ENCODE results near the gene ZNF382.

ZNF382 gene

GRCh38 chr19:36635342-36635741, 30.2 kb downstream of the ZNF382 start:
- no peak overlapping the region for H3K27ac Mint-ChIP-seq
- no peak for ATAC-seq (ENCODE audit: low read depth)
- no peak overlapping the region for H3K4me3 Mint-ChIP-seq
- DNase-seq (ENCODE audit: low spot score in 2 of 2) = no peak
- peaks cover 42% of the 10 kb centered on the region for H3K36me3 Mint-ChIP-seq
- H3K27me3 Mint-ChIP-seq = no peaks in the 10 kb centered on the region
- H3K9me3 Mint-ChIP-seq = peaks cover 31% of the 10 kb centered on the region
- no peaks in the 10 kb centered on the region for H3K4me1 Mint-ChIP-seq

GRCh38 chr19:36638862-36639510, 33.9 kb downstream of the ZNF382 start:
- Mint-ChIP-seq H3K4me3 (no peak overlapping the region), H3K27ac (no peak overlapping the region), H3K9me3 (peaks cover 21% of the 10 kb centered on the region), H3K36me3 (peaks cover 47% of the 10 kb centered on the region), H3K4me1 (no peaks in the 10 kb centered on the region), H3K27me3 (no peaks in the 10 kb centered on the region)
- DNase-seq (ENCODE audit: low spot score in 2 of 2) (no peak), ATAC-seq (ENCODE audit: low read depth) (no peak)

- no peak for ATAC-seq (ENCODE audit: low read depth)
- no peak overlapping the region for H3K4me3 Mint-ChIP-seq
- H3K27me3 Mint-ChIP-seq = no peaks in the 10 kb centered on the region
- no peaks in the 10 kb centered on the region for H3K4me1 Mint-ChIP-seq
- DNase-seq (ENCODE audit: low spot score in 2 of 2) = no peak
- peaks cover 11% of the 10 kb centered on the region for H3K9me3 Mint-ChIP-seq
- peaks cover 50% of the 10 kb centered on the region for H3K36me3 Mint-ChIP-seq
- no peak overlapping the region for H3K27ac Mint-ChIP-seq
Observed at GRCh38 chr19:36646746-36647145, 41.6 kb downstream of the ZNF382 start.

GRCh38 chr19:36652958-36653357, 47.8 kb downstream of the ZNF382 start:
- H3K27ac Mint-ChIP-seq = no peak overlapping the region
- DNase-seq (ENCODE audit: low spot score in 2 of 2) = no peak
- H3K4me1 Mint-ChIP-seq = no peaks in the 10 kb centered on the region
- no peak overlapping the region for H3K4me3 Mint-ChIP-seq
- H3K9me3 Mint-ChIP-seq = peaks cover 26% of the 10 kb centered on the region
- H3K36me3 Mint-ChIP-seq = peaks cover 63% of the 10 kb centered on the region
- no peaks in the 10 kb centered on the region for H3K27me3 Mint-ChIP-seq
- ATAC-seq (ENCODE audit: low read depth) = no peak

GRCh38 chr19:36665832-36666231, 60.7 kb downstream of the ZNF382 start:
- ATAC-seq (ENCODE audit: low read depth) = no peak
- Mint-ChIP-seq H3K4me1 (peaks cover 21% of the 10 kb centered on the region), H3K27me3 (no peaks in the 10 kb centered on the region), H3K9me3 (peaks cover 17% of the 10 kb centered on the region), H3K36me3 (peaks cover 40% of the 10 kb centered on the region), H3K27ac (peak overlapping the region; percentile 97), H3K4me3 (peak overlapping the region; percentile 98)
- DNase-seq (ENCODE audit: low spot score in 2 of 2) = no peak

- no peak overlapping the region for H3K27ac Mint-ChIP-seq
- ATAC-seq (ENCODE audit: low read depth) = no peak
- H3K4me1 Mint-ChIP-seq = peaks cover 21% of the 10 kb centered on the region
- H3K9me3 Mint-ChIP-seq = peaks cover 12% of the 10 kb centered on the region
- H3K27me3 Mint-ChIP-seq = no peaks in the 10 kb centered on the region
- peaks cover 42% of the 10 kb centered on the region for H3K36me3 Mint-ChIP-seq
- DNase-seq (ENCODE audit: low spot score in 2 of 2) = no peak
- H3K4me3 Mint-ChIP-seq = peak overlapping the region; percentile 67
Observed at GRCh38 chr19:36668646-36669045, 63.5 kb downstream of the ZNF382 start.

- H3K4me1 Mint-ChIP-seq = peaks cover 10% of the 10 kb centered on the region
- H3K4me3 Mint-ChIP-seq = no peak overlapping the region
- H3K27me3 Mint-ChIP-seq = no peaks in the 10 kb centered on the region
- H3K9me3 Mint-ChIP-seq = peaks cover 4% of the 10 kb centered on the region
- no peak overlapping the region for H3K27ac Mint-ChIP-seq
- DNase-seq (ENCODE audit: low spot score in 2 of 2) = no peak
- H3K36me3 Mint-ChIP-seq = peaks cover 26% of the 10 kb centered on the region
- no peak for ATAC-seq (ENCODE audit: low read depth)
Observed at GRCh38 chr19:36672368-36672767, 67.3 kb downstream of the ZNF382 start.

- Mint-ChIP-seq H3K27ac (no peak overlapping the region), H3K27me3 (no peaks in the 10 kb centered on the region), H3K9me3 (peaks cover 7% of the 10 kb centered on the region), H3K4me3 (no peak overlapping the region), H3K4me1 (peaks cover under 1% of the 10 kb centered on the region), H3K36me3 (peaks cover 38% of the 10 kb centered on the region)
- no peak for ATAC-seq (ENCODE audit: low read depth)
- DNase-seq (ENCODE audit: low spot score in 2 of 2) = no peak
Observed at GRCh38 chr19:36674201-36674600, 69.1 kb downstream of the ZNF382 start.

GRCh38 chr19:36679455-36679854, 74.3 kb downstream of the ZNF382 start:
- H3K4me3 Mint-ChIP-seq = no peak overlapping the region
- H3K9me3 Mint-ChIP-seq = peaks cover 12% of the 10 kb centered on the region
- peaks cover 35% of the 10 kb centered on the region for H3K36me3 Mint-ChIP-seq
- H3K27ac Mint-ChIP-seq = no peak overlapping the region
- ATAC-seq (ENCODE audit: low read depth) = no peak
- no peaks in the 10 kb centered on the region for H3K27me3 Mint-ChIP-seq
- DNase-seq (ENCODE audit: low spot score in 2 of 2) = no peak
- no peaks in the 10 kb centered on the region for H3K4me1 Mint-ChIP-seq

Data from memory B cell (primary cell).